NOMO-1 (cell line): Measurements from ENCODE around the gene TNS3.
"Not testable (repeated sequence)": the region's sequence is repeated elsewhere in the genome, so short reads cannot be mapped to it uniquely, and the experiment has no call there.

Experiments used
- DNase-seq, 2 experiments: peaks; one replicate each; lab custom pipeline; 2025; ENCODE audit not compliant: unreplicated experiment in 2 of 2; lab: John Stamatoyannopoulos, UW

TNS3 gene

DNA sequence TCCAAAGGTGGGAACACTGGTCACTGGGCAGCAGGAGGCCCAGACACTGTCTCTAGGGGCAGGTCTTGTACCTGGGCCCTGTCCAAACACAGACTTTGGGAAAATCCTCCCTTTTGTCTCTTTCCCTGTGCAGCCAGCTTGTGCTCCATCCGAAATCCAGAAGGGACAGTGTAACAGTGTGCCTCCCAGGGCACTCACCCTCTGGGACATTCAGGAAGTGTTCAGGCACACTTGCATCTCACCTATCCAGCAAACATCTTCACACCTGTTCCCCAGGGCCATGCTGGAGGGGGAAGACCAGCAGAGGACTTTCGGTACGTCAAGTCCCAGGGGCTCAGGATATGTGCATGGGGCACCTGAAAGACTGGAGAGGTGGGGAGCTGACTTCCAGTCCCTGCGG is 38.9 kb downstream of the TNS3 start:
- DNase-seq = no peak

DNA sequence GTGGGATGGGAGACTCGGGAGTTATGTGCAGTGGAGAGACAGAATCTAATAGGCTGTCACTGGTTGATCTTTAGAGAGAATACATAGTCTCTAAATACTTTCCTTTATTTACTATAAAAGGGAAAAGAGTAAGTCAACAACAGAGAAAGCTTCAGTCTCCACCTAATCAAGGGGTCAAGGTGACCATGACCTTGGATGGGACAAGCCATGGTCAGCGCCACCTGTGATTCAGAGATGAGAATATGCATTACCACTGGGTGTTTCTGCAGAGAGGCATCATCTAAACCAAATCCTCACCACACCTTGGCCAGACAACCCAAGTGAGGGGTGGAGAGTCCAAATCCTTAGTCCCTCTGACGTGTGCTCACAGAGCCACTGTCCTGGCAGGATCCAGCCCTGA is 39.9 kb downstream of the TNS3 start:
- DNase-seq = no peak

DNA sequence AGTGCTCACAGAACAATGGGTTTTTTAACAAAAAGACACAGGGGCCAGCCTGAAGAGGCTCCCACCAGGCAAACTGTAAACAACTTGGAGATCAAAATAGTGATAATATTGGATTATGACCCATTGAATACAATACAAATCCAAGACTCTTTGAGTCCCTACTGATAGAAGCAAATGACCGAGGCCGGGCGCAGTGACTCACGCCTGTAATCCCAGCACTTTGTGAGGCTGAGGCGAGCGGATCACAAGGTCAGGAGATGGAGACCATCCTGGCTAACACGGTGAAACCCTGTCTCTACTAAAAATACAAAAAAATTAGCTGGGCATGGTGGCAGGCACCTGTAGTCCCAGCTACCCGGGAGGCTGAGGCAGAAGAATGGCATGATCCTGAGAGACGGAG is 40.4 kb downstream of the TNS3 start:
- not testable (repeated sequence) for DNase-seq

DNA sequence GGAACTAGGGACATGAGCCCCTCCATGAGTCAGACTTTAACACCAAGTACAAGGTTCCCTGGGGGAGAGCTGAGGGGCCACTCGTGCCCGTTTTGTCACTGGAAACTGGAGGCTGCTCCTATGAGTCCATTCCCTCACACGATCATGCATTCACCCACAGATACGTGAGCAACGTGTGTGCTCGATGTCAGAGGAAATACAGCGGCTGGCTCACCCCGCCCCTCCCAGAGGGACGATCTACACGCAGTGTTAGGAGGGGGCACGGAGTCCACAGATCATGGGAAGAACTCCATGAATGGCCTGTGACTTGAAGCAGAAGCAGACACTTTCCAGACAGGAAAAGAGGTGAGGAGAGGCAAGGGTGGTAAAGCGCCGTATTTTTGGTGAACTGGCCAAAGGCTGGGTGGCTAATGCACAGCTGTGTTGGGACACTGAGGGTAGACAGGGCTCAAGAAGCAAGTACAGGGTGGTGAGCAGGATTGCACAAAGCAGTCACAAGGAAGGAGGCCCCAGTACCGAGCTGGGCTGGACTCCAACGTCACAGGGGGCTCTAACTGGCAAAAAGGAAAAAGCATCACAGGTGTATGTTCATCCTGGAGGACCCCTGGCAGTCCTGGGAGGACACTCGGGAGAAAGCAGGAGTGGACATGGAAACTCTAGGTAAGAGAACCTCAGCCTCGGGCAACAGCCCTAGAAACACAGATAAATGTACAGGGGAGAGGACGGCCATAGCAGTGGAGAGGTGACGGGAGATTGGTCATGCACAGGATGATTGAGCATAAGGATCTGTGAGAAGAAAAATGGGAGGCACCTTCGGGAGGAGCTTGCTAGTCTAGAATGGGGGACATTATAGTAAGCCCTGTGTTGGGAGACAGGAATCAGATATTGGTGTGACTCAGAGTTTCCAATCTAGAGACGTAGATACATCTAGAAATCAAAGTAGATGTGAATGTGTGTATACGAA is 41.2 kb downstream of the TNS3 start:
- DNase-seq = no peak

DNA sequence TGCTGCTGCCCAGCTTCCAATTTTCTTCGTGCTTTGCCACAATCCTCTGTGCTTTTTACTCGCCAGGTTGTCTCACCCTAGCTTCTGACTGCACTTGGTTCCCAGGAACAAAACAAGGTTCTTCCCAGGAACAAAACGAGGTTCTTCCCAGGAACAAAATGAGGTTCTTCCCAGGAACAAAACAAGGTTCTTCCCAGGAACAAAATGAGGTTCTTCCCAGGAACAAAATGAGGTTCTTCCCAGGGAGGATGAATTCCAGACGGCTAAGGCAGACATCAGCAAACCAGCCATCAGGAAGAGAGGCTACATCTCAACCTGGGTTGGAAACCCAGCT is 41.9 kb downstream of the TNS3 start:
- DNase-seq = no peak

DNA sequence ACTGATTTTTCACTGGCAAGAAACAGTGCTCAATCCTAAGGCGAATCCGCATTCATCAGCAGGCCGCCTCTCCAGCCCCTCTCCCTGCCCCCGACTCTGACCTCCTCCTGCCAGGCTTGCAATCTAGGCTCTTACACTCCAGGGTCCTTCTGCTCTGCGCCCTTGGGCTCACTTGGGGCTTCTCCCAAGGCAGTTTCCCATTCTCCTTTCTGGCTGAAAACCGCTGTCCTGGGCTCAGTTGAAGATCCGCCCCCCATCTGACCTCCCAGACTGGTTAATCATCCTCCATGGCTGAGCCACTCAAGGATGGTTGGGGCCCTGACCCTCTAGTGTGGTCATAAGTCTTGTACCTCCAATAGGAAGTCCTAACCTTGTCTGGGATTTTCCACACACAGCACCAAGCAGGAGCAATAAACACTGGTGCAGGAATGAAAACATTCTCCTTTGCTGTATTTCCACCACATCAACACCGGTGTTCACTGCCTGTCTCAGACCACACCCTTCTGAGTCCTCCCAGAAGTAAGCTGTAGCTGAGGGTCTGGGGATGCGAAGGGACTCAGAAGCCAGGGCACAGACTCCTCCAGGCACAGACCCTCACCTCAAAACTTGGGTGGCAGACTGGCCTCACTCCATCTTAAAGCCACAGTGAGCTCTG is 42.4 kb downstream of the TNS3 start:
- DNase-seq = no peak

DNA sequence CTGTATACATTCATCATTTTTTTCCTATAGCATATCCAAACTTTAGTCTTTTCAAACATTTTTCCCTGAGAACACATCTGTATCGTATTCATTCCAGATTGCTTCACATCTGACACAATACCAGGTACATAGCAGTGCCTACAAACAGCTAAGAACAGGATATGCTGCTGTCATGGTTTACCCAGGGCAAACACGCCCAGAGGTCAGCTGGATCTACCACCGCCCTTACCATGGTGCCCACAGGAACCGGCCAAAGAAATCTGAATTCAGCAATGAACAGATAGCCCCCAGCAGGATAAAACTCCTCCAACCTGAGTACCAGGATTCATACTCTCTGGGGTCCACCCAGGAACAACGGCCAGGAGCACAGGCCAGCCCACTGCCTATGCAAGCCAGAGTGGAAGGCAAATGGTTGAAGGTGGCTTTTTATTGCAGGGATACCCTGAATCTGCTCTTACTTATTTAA is 43.0 kb downstream of the TNS3 start:
- DNase-seq = no peak

DNA sequence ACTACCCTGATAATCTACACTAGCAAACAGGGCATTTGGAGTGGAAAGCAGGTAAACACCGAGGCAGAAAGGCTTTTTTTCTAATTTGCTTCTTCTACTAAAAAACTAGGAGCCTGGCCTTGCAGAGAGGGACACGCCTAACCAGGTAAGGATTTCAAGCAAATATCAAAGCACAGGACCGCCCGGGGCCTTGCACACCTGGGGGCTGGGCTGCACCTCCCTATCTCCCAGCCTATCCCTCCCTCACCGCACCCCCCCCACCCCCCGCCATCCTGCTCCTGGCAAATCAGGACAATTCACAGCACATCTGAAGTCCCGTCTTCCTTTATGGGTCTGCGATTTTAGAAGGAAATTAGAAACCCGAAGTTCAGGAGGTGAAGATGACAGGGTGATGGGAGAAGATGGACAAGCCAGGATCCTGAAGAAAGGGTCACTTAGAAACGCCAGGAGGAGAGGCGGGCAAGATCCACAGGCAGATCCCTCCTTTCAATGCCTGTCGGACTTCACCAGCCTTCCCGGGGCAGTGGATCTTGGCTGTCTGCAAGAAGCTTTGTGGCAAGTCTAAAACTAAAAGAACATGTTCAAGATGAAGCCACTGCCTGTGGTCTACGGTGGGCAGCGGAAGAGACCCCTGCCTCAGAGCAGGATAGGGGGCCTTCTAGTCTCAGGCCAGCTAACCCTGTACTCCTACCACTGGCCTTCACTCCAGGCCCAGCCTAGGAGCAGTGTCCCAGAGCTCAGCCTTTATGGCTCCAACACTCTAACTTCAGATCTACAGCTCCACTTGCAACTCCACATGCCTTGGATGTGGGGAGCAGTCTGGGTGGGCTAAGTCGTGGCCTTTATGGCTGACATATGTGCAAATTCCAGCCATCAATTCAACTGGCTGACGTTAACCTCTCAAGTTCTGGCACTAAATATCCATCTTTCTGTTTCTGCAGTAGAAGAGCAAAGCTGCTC is 43.9 kb downstream of the TNS3 start:
- DNase-seq = no peak

DNA sequence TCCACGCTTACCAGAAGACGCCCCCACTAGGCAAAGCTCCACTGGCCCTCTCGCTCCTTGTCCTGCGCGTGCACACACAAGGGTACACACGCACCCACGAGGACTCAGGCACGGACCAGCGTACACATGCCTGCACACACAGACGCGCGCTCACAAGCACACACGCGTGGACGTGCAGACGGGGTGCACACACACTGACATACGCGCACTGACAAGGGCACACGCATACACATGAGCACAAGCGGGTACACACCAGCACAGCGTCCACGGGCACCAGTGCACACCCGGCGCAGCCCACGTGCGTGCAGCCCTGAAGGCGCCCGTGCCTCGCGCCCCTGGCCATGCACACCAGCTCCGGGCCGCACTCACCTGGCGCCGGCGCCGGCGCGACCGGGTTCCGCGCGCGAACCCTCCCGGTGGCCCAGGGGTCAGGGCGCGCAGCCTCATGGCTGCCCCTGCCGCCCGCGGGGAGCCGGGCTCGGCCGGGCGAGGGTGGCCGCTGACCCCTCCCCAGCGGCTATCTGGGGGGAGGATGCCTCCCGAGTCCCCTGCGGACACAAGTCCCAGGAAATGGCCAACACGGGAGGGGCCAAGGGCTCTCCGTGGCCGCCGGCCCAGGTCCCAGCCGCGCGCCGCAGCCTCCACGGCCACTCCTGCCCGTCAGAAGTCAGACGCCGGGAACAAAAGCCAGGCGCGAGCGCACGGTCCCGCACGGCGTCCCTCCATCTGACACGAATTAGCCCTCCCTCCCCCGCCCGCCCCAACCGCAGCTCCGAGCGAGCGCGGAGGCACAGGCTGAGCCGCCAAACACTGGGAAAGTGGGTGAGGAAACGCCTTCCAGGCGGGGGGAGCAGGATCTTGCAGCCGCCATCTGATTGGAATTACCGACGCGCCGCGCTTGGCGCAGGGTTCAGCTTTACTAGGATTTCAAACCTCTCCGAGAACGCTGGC is 45.0 kb downstream of the TNS3 start:
- no peak for DNase-seq

DNA sequence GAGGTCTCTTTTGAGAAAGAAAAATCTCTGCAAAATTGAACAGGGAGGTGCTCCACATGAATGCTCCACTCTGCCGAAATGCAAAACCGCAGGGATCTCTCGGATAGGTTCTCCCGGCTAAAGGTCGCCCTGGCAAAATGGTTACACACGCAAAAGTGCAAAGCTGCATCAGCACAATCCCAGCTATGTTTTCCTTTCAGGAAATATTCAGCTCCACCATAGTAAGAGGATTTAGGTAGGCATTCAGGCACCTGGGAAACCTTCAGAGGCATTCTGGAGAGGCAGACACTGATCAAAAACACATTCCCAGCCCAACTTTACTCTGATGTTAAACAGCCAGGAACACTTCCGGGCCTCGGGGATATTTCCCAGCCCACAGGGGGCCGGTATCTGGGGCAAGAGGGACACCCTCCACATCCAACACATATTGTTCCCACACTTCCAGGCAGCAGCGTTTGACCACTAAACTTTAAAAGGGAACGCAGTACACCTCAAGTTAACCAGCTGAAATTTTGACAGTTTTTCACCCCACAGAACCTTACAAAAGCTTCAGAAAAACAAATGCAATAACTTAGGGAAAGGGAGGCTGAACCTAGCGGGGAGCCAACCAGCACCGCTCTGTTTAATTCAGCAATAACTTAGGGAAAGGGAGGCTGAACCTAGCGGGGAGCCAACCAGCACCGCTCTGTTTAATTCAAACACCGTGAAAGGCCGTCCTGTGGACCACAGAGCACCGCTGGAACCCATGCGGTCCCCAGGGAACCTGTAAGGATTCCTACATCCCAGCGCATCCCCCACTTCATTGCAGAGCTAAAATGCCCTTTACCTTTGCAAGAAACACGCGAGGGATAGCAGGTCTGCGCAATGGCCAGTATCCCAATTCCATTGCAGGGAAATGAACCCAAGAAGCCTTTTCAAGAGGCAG is 45.9 kb downstream of the TNS3 start:
- no peak for DNase-seq

DNA sequence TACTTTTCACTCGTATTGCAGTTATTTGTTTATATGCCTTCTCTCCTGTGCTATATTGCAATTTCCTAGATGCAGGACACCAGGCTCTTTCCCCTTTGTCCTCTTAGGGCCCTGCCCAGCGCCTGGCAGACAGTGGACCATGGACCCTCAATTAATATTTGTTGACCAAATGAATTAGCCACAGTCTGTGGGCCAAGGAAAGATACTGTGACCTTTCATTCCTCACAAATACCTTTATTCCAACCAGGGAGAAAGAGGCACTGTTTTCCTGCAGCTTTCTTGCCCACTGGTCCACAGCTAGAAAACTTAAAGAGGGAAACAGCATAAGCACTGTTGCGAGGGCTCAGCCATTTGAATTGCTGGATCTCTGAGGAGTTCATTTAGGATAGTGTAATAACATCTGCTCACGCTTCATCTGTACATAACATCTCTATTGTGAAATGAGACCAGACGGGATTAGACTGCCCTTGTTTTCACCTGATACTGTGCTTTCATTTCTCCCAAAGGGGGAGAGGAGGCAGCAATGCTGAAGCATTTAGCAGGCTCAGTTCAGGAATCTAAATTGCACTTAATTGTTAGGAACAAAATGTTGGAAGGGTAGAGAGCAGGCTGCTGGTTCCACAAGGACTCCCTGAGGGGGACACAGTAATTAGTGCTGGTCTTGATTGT is 46.7 kb downstream of the TNS3 start:
- no peak for DNase-seq

DNA sequence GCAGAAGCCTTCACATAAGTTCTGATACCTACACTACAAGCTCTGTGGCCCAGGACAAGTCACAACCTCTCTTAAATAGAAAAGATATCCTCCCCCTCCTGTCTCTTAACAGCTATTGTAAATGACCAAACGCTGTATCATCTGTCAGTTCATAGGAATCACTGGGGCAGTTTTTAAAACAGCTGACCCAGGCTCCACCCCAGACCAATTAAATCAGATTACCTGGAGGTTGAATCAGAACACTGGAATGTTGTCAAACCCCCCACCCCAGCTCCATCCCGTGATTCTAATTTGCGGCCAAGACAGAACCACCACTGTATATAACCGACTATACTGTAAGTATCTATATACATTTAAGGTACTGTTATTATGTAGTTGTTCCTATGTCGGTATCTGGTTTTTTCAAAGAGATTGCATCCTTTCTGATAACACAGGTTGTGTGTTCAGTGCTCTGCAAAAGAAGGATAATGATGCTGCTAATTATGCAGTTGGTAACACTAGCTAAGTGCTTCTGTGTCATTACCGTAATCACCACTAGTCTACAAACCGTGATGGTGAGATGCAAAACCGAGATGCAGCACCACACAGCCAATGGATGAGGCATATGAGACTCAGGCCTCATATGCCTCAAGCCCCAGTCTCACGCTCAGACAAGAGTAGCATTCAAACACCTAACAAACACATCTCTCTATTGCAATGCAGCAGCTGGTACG is 47.4 kb downstream of the TNS3 start:
- no peak for DNase-seq

DNA sequence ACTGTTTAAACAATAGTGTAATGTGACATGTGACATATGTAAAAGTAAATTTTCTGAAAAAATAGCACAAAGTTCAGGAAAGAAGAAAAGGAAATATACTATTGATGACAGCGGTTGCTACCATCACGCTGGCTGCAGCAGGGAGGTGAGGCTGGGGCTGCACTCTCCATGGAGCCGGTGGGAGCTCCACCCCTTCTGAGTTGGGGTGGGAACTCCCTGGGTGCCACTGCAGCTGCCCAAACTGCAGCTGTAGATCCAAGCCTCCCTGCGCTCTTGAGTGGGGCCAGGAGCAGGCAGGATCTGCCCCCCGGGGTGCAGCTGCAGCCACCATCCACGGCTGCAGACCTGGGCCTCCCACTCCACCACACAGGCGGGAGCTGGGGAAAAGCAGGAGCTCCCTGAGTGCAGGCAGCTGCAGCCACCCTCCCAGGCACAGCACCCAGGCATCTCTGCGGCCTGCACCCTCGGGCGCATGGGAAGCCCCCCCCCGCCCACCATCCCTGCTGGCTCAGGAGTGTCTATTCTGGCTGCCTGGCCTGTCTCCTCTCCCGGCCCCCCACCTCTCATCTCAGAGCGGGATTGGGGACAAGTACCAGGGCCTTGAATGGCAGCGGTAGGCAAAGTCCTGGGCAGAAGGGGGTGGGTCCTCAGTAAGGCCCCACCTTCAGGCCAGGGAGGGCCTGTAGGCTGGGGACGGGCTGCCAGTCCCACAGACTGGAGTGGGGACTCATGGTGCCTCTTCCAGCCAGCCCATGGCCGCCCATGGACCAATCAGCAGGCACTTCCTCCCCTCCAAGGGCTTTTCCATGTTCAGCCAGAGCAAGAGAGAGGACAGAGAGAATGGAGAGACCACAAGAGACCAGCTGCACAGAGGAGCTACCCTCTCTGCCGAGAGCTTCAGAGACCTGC is 50.1 kb downstream of the TNS3 start:
- DNase-seq = no peak

DNA sequence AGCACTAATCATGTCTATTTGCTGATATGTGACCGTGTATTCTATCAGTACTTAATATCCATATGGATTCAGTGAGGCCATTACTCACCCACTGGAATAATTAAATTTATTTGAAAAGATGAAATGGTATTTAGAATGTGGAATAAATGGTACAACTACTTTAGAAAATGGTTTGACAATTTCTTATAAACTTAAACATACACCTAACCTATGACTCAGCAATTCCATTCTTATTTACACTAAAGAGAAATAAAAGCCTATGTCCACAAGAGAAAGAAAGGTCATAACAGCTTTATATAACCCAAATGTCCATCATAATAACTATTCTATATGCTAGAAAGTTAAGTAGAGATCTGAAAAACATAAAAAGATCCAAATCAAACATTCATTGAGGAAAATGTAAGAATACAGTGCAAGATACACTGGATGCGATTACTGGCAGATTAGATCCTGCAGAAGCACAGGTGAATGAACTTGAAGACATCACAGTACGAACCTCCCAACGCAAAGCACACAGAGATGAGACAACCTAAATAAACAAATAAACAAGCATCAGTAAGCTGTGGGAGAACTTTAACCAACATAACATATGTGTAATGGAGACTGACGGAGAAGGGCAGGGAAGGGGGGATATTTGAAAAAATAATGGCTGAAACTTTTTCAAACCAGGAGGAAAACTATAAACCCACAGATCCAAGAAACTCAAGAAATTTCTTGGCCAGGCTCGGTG is 51.9 kb downstream of the TNS3 start:
- no peak for DNase-seq

DNA sequence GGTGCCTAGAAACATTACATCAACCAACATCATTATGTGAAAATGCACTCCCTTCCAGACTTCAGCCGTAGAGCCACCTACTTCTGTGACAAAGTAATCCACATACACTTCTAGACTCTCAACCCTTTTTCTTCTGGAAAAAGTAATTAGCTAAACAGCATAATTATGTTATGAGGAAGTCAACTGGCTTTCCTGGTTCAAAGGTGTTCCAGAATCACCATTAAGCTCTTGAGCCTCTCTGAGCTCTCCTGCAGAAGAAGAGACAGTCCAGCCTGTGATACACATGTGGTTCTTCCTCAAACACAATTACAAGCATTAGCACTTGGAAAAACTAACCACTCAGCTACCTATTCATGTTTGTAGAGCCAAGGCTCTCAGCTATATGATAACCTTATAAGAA is 52.5 kb downstream of the TNS3 start:
- no peak for DNase-seq

DNA sequence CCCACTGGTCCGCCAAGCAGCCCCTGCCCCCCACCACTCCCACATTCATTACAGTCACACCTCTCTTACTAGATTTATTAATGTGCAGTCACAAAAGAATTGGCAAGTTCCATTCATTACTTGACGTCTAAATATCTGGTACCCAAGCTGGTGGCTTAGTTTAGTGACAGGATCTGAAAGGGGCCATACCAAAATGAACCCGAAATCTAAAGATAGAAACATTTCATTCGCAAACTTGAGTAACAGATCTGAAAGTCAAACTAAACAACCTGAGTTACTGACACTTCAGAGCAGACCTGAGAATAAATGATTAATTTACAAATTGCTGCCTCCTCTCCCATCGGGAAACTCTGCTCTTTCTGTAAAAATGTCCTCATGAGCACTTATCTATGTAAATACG is 53.4 kb downstream of the TNS3 start:
- DNase-seq = no peak
